Spleen (tissue), 11 donors: Measurements from ENCODE around the gene DLX1. TPM values are rescaled to one million over a fixed set of nuclear protein-coding genes. Genes with fewer than 3 reads are reported as not detected.
A peak's percentile ranks its signal among the peaks of the same experiment; 100 is the strongest.

Source experiments
- DNase-seq: peaks from one replicate; pipeline ENCODE4 v3.0.0-alpha.2; 2020
- H3K27ac ChIP-seq, 8 donors: fragments of 200-600 bp; sonication (generic) in 7 of 8; 1 replicate in 4 of 8; 2 replicates in 4 of 8; pipeline versions ENCODE4 v1.5.0 to v1.8.0; 2016 to 2021; ENCODE audit warnings: inconsistent platforms in 4 of 8, mild to moderate bottlenecking in 4 of 8, moderate library complexity in 1 of 8
- H3K27me3 ChIP-seq, 7 donors: fragments of 200-600 bp; sonication (generic) in 6 of 7; replicated peaks in 1 of 7; 1 replicate in 4 of 7; 2 replicates in 3 of 7; pipeline versions ENCODE4 v1.5.0 to v1.8.0; 2016 to 2021; ENCODE audit warnings: inconsistent platforms in 3 of 7, mild to moderate bottlenecking in 1 of 7
- H3K36me3 ChIP-seq, 6 donors: fragments of 200-600 bp; sonication (generic) in 5 of 6; 1 replicate in 4 of 6; 2 replicates in 2 of 6; pipeline versions ENCODE4 v1.5.0 to v1.8.0; 2016 to 2021; ENCODE audit warnings: inconsistent platforms in 2 of 6
- H3K4me1 ChIP-seq, 6 donors: fragments of 200-600 bp; sonication (generic) in 5 of 6; 1 replicate in 3 of 6; 2 replicates in 3 of 6; pipeline versions ENCODE4 v1.5.0 to v1.8.0; 2016 to 2021; ENCODE audit warnings: inconsistent platforms in 3 of 6
- H3K4me3 ChIP-seq, 8 donors: fragments of 200-600 bp; sonication (generic) in 7 of 8; 1 replicate in 4 of 8; 2 replicates in 4 of 8; pipeline versions ENCODE4 v1.5.0 to v1.8.0; 2016 to 2021; ENCODE audit warnings: inconsistent platforms in 4 of 8, mild to moderate bottlenecking in 4 of 8, moderate library complexity in 2 of 8
- H3K9me3 ChIP-seq, 8 donors: fragments of 200-600 bp; sonication (generic) in 7 of 8; 1 replicate in 4 of 8; 2 replicates in 4 of 8; pipeline versions ENCODE4 v1.5.0 to v1.8.0; 2016 to 2021; ENCODE audit warnings: inconsistent platforms in 4 of 8
- POLR2A ChIP-seq, 3 donors: fragments of 450-650 bp; IDR thresholded peaks; one replicate each; pipeline ENCODE4 v1.5.1; 2017; ENCODE audit warnings: antibody characterized with exemption in 3 of 3, mild to moderate bottlenecking in 1 of 3
- POLR2AphosphoS5 ChIP-seq, 3 donors: sonication (generic); formaldehyde crosslinking; IDR thresholded peaks; one replicate each; pipeline ENCODE4 v1.5.1; 2017; ENCODE audit warnings: antibody characterized with exemption in 3 of 3
- WGBS, 5 donors: extraction: QIAGEN DNeasy Blood & Tissue Kit in 3 of 5; methylation state at CpG; one replicate each; pipeline versions ENCODE4 v1.1.5 to v1.1.7; 2013 to 2018; 5-methylcytosine and 5-hydroxymethylcytosine counted together
- intact Hi-C: fragments of 100-400 bp; cut with DNase I; formaldehyde crosslinking; loops from one replicate; pipeline ENCODE4 v1.15.0; 2023; ENCODE audit warnings: low total_unique reads
- polyA plus RNA-seq, 3 donors: library from polyadenylated mRNA; stranded (reverse); fragments of 200-250 nt; gene quantifications; one replicate each; pipeline ENCODE4 v1.2.1, GENCODE V29; 2013
- total RNA-seq, 7 donors: library from RNA; depleted of rRNA in 3 of 7; stranded (reverse); fragments of >200 nt in 3 of 7; fragmentation: NEBNext Ultra II Directional in 4 of 7; extraction: Animal tissue kit (Norgen Biotek cat#: 25700) in 4 of 7; gene quantifications; one replicate each; pipeline versions ENCODE4 v1.1.0 to v1.2.1, GENCODE V29; 2016 to 2021
- TF ChIP-seq, protein P1 (sequence below), 11 experiments: fragments of 200-600 bp in 7 of 11; fragments of 450-650 bp in 4 of 11; sonication (generic) in 4 of 11; IDR thresholded peaks in 8 of 11; conservative IDR thresholded peaks in 3 of 11; 1 replicate in 7 of 11; 2 replicates in 4 of 11; pipeline versions ENCODE4 v1.4.0 to v1.8.0; 2016 to 2021; ENCODE audit warnings: antibody characterized with exemption in 11 of 11, inconsistent platforms in 4 of 11, mild to moderate bottlenecking in 1 of 11
- donor health status: healthy with polysubstance abuse.
- donor health status: DM: no; HTN: no; CAD: no; lungs with moderate emphysema.
- donor health status: DM: no; HTN: no; CAD: no.
- donor health status: Bipolar disorder and iron deficiency.
- donor health status: healthy.
- donor health status: DM: no; HTN: no; CAD: no.
- donor health status: DM: yes; HTN: yes; CAD: no.

The DLX1 gene
- total and polyA plus RNA-seq, 10 donors: 0.16 TPM; not detected in 9

DNA sequence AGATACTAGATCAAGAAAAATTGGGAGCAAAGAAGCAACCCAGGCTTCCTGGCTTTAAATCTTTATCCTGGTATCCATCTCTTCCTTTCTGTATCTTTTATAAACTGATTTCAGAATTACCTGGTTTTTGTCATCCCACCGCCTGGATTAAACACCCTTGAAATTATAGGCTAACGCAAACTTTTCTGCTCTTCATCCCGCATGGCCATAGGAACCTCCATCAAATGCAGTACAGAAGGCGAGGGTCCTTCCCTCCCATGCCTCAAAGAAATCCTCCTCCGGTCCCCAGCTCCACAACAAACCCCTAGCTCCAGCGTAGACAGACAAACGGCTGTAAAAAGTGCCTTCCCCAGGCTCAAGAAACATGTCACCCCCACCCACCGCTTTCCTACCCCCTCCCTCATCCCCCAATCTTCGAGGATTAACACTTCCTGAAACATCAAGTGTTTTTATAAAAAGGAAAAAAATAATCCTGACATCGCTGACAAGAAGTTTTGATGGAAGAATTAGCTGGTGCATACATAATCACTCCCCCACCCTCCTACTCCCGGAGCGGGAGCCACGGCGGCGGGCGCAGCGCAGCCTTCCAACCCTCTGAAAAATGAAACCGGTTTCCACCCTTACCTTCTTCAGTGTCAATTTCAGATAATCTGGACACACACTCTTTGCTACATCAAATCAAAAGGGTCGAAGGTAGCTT lies 7.6 kb downstream of the DLX1 start:
- H3K27me3 ChIP-seq: peaks cover 67 to 100% (median 100%) of the 10 kb centered on the region in 7 donors
- H3K36me3 ChIP-seq: no peaks in the 10 kb centered on the region
- H3K4me3 ChIP-seq: no peak overlapping the region
- peaks cover 30 to 69% (median 41%) of the 10 kb centered on the region in 6 donors for H3K4me1 ChIP-seq
- 8 to 18% (median 10%) methylated on average over 19 of the region's 19 CpGs for WGBS, 5 donors
- intact Hi-C loops: no loop called here
- TF ChIP-seq POLR2A (IDR thresholded peaks at IDR 0.05): no peak
- no peak for TF ChIP-seq POLR2AphosphoS5 (IDR thresholded peaks at IDR 0.05)
- TF ChIP-seq, protein P1, sequence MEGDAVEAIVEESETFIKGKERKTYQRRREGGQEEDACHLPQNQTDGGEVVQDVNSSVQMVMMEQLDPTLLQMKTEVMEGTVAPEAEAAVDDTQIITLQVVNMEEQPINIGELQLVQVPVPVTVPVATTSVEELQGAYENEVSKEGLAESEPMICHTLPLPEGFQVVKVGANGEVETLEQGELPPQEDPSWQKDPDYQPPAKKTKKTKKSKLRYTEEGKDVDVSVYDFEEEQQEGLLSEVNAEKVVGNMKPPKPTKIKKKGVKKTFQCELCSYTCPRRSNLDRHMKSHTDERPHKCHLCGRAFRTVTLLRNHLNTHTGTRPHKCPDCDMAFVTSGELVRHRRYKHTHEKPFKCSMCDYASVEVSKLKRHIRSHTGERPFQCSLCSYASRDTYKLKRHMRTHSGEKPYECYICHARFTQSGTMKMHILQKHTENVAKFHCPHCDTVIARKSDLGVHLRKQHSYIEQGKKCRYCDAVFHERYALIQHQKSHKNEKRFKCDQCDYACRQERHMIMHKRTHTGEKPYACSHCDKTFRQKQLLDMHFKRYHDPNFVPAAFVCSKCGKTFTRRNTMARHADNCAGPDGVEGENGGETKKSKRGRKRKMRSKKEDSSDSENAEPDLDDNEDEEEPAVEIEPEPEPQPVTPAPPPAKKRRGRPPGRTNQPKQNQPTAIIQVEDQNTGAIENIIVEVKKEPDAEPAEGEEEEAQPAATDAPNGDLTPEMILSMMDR (IDR thresholded peaks at IDR 0.05 in 8 of 11, conservative IDR thresholded peaks at IDR 0.05 in 3 of 11): no peak
- no peak for DNase-seq
- H3K27ac ChIP-seq: no peak overlapping the region
- peaks cover 0 to 19% (median 0%) of the 10 kb centered on the region in 8 donors for H3K9me3 ChIP-seq

DNA sequence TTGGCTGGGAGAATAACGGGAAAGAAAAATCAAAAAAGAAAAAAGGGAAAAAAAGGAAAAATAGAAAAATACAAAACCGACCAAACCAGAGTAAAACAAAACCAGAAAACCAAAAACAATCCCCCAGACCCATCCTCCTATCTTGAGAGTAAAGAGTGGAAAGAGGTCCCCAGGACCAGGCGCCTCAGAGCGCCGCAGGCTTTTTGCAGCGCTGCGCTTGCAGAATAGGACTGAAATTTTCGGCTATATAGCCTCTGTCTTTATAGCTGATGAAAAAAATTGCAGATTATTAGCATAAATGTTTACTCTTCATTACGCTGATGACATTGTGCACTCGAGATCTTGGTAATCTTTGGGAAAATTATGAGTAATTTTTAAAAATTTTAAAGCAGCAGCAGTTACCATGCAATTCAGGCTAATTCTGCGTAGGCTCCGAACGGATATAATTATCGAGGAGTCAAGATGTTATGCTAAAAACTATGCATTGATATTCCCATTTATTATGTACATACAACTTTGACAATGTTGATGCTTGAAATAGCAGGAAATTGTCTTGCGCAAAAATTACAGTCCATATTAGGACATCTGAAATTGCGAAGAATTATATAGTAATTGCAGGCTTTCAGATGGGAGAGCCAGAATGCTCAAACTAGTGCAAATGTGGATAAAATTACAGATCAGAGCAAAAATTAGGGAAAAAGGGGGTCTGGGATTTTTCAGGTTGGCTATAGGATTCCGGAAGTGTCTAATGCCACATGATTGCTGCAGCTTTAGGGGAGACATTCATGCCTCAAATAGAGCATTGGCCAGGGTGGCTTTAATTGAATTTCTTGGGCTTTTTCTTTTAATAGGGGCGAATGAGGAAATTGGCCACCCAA lies 8.3 kb downstream of the DLX1 start:
- WGBS, 5 donors: 15 to 19% (median 16%) methylated on average over 18 of the region's 18 CpGs
- Histone ChIP-seq H3K27me3 (peaks cover 67 to 100% (median 100%) of the 10 kb centered on the region in 7 donors), H3K4me1 (peaks cover 30 to 69% (median 43%) of the 10 kb centered on the region in 6 donors), H3K27ac (no peak overlapping the region), H3K36me3 (no peaks in the 10 kb centered on the region), H3K4me3 (no peak overlapping the region), H3K9me3 (peaks cover 0 to 11% (median 0%) of the 10 kb centered on the region in 8 donors)
- intact Hi-C loops: no loop called here
- no peak for DNase-seq
- no peak for TF ChIP-seq POLR2A (IDR thresholded peaks at IDR 0.05)
- no peak for TF ChIP-seq POLR2AphosphoS5 (IDR thresholded peaks at IDR 0.05)
- TF ChIP-seq, protein P1 (IDR thresholded peaks at IDR 0.05 in 8 of 11, conservative IDR thresholded peaks at IDR 0.05 in 3 of 11): no peak

DNA sequence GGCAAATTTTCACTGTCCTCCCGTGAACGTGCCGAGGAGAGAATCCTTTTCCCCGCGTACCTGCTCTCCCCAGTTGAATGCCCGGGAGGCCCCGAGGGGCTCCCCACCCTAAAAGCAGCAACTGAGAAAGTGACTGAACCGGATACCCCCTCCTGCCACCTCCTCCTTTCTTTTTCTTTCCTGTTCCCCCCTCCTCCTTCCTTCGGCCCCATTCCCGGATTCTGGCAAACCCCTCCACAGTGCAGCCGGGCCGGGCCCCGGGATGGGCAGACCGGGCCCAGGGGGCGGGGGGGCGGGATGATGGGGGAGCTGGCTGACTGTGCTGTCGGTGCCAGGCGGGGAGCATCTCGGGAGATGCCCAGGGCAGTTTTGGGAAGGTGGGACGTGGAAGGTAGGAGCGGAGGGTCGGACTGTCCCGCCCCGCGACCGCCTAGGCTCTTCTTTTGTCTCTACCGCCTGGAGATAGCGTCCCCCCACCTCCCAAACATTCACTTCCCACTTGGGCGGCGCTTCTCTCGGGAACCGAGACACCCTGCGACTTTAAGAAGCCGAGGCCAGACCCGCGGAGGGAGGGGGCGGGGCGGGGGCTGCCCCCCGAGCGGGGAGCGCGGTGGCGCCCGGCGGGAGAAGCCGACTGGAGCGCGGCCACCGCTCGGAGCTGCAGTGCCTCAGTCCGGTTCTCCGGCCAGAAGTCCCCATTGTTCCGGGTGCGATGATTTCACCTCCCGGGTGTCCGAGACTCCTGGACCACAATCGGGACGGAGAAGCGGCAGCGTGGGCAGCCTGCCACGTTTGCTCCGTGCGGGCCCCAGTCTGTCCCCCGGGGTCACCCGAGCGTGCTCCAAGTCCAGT lies 9.2 kb downstream of the DLX1 start:
- Histone ChIP-seq H3K4me3 (peak overlapping the region in 7 of 8 donors; percentile 28 to 68 (median 35)), H3K4me1 (peaks cover 30 to 74% (median 51%) of the 10 kb centered on the region in 6 donors), H3K27me3 (peaks cover 63 to 100% (median 100%) of the 10 kb centered on the region in 7 donors), H3K27ac (no peak overlapping the region), H3K36me3 (no peaks in the 10 kb centered on the region), H3K9me3 (peaks cover 0 to 10% (median 0%) of the 10 kb centered on the region in 8 donors)
- TF ChIP-seq POLR2A (IDR thresholded peaks at IDR 0.05) (no peak), POLR2AphosphoS5 (IDR thresholded peaks at IDR 0.05) (no peak)
- TF ChIP-seq, protein P1 (IDR thresholded peaks at IDR 0.05 in 8 of 11, conservative IDR thresholded peaks at IDR 0.05 in 3 of 11): no peak
- intact Hi-C loops: no loop called here
- peak; percentile 78 for DNase-seq
- 3 to 7% (median 4%) methylated on average over 50 to 66 of the region's 66 CpGs for WGBS, 5 donors
